Testis (tissue), 3 donors: ENCODE results near the gene ECEL1. TPM values are rescaled to one million over a fixed set of nuclear protein-coding genes. Genes with fewer than 3 reads are reported as not detected.

Source experiments
- DNase-seq: peaks from one replicate; pipeline ENCODE4 v3.0.0-alpha.2; 2019
- H3K27ac ChIP-seq, 2 donors: fragments of 200-600 bp; sonication (generic); one replicate each; pipeline ENCODE4 v1.5.1; 2019
- H3K27me3 ChIP-seq: fragments of 200-600 bp; sonication (generic); one replicate; pipeline ENCODE4 v1.5.1; 2019
- H3K36me3 ChIP-seq: fragments of 200-600 bp; sonication (generic); one replicate; pipeline ENCODE4 v1.5.1; 2017; ENCODE audit warnings: low read depth; ENCODE audit errors: missing control alignments
- H3K4me1 ChIP-seq: fragments of 200-600 bp; sonication (generic); one replicate; pipeline ENCODE4 v1.5.1; 2019
- H3K4me3 ChIP-seq, 2 donors: fragments of 200-600 bp; sonication (generic); one replicate each; pipeline ENCODE4 v1.5.1; 2017 to 2019
- H3K9me3 ChIP-seq: fragments of 200-600 bp; sonication (generic); one replicate; pipeline ENCODE4 v1.5.1; 2017
- CTCF ChIP-seq, 3 experiments: fragments of 450-650 bp in 2 of 3; fragments of 200-600 bp in 1 of 3; sonication (generic) in 1 of 3; IDR thresholded peaks; one replicate each; pipeline ENCODE4 v1.5.1; 2016 to 2019; ENCODE audit warnings: antibody characterized with exemption in 3 of 3, mild to moderate bottlenecking in 2 of 3, moderate library complexity in 1 of 3
- POLR2A ChIP-seq: fragments of 450-650 bp; IDR thresholded peaks from one replicate; pipeline ENCODE4 v1.6.1; 2017; ENCODE audit warnings: antibody characterized with exemption, mild to moderate bottlenecking, moderate library complexity
- WGBS, 2 donors: methylation state at CpG; one replicate each; pipeline ENCODE4 v1.1.5; 2018; 5-methylcytosine and 5-hydroxymethylcytosine counted together
- intact Hi-C: fragments of 100-400 bp; cut with DNase I; formaldehyde crosslinking; loops from one replicate; pipeline ENCODE4 v1.15.1; 2023; ENCODE audit warnings: low total_unique reads
- polyA plus RNA-seq: library from polyadenylated mRNA; stranded (reverse); fragments of 350-450 nt; fragmentation: Illumina TruSeq; extraction: RNeasy Lipid Tissue Mini Kit (QIAGEN cat#74804); gene quantifications from one replicate; pipeline ENCODE4 v1.2.3, GENCODE V29; 2014; ENCODE audit warnings: low read depth, low replicate concordance; ENCODE audit not compliant: insufficient read depth
- total RNA-seq, 2 donors: library from RNA; depleted of rRNA; stranded (reverse); fragments of >200 nt; gene quantifications; one replicate each; pipeline ENCODE4 v1.2.3, GENCODE V29; 2016

The ECEL1 gene
- total and polyA plus RNA-seq, 3 donors from 2014 or later, result 2.7 to 8.7 (median 4.3) TPM

GRCh38 chr2:232479341-232480200 lies 8.1 kb downstream of the ECEL1 start:
- Histone ChIP-seq H3K27ac (no peak overlapping the region), H3K9me3 (no peaks in the 10 kb centered on the region), H3K36me3 (no peaks in the 10 kb centered on the region), H3K27me3 (no peaks in the 10 kb centered on the region), H3K4me3 (no peak overlapping the region), H3K4me1 (no peaks in the 10 kb centered on the region)
- 80 to 98% methylated on average over 8 to 21 of the region's 21 CpGs for WGBS, 2 donors
- intact Hi-C loops, result no loop called here
- DNase-seq, result no peak
- TF ChIP-seq POLR2A (no peak), CTCF (IDR thresholded peaks at IDR 0.05) (no peak)

GRCh38 chr2:232478571-232479340 lies 8.9 kb downstream of the ECEL1 start:
- intact Hi-C loops, result no loop called here
- Histone ChIP-seq H3K27me3 (no peaks in the 10 kb centered on the region), H3K4me3 (no peak overlapping the region), H3K27ac (no peak overlapping the region), H3K4me1 (no peaks in the 10 kb centered on the region), H3K9me3 (no peaks in the 10 kb centered on the region), H3K36me3 (no peaks in the 10 kb centered on the region)
- 81 to 82% methylated on average over 11 to 19 of the region's 19 CpGs for WGBS, 2 donors
- DNase-seq, result no peak
- TF ChIP-seq POLR2A (no peak), CTCF (IDR thresholded peaks at IDR 0.05) (no peak)

- TF ChIP-seq POLR2A (no peak), CTCF (IDR thresholded peaks at IDR 0.05) (no peak)
- Histone ChIP-seq H3K27me3 (no peaks in the 10 kb centered on the region), H3K36me3 (no peaks in the 10 kb centered on the region), H3K9me3 (no peaks in the 10 kb centered on the region), H3K4me1 (no peaks in the 10 kb centered on the region), H3K4me3 (no peak overlapping the region), H3K27ac (no peak overlapping the region)
- no peak for DNase-seq
- 95 to 100% methylated on average over 1 to 13 of the region's 13 CpGs for WGBS, 2 donors
- intact Hi-C loops, result no loop called here
Measured at GRCh38 chr2:232477751-232478510, 9.7 kb downstream of the ECEL1 start.

- TF ChIP-seq POLR2A, result no peak
- no peak for TF ChIP-seq CTCF (IDR thresholded peaks at IDR 0.05)
- WGBS, 2 donors, result 91 to 96% methylated on average over 6 to 7 of the region's 7 CpGs
- Histone ChIP-seq H3K27me3 (no peaks in the 10 kb centered on the region), H3K4me3 (no peak overlapping the region), H3K36me3 (no peaks in the 10 kb centered on the region), H3K9me3 (no peaks in the 10 kb centered on the region), H3K27ac (no peak overlapping the region), H3K4me1 (no peaks in the 10 kb centered on the region)
- DNase-seq, result no peak
- intact Hi-C loops, result no loop called here
Measured at GRCh38 chr2:232476791-232477190, 10.8 kb downstream of the ECEL1 start.
